OCI-LY7 (cell line): ENCODE results near the gene PSMG2. TPM values are rescaled to one million over a fixed set of nuclear protein-coding genes. Genes with fewer than 3 reads are reported as not detected.

Experiments used
- BruUV-seq: library from RNA; stranded (reverse); fragments of 400-500 nt; replicated peaks from 2 replicates; lab custom pipeline; 2021; lab: Mats Ljungman, UMichigan
- CTCF ChIA-PET: fragments of 300-600 bp; sonication (Branson Sonifier 250); formaldehyde crosslinking; loops from one replicate; lab custom pipeline; 2022; ENCODE audit warnings: antibody characterized with exemption; ENCODE audit not compliant: unreplicated experiment; lab: Charles Lee
- POLR2A ChIA-PET: fragments of 300-600 bp; sonication (Branson Sonifier 250); formaldehyde crosslinking; loops from one replicate; lab custom pipeline; 2022; ENCODE audit warnings: antibody characterized with exemption; lab: Charles Lee
- DNase-seq: peaks from one replicate; pipeline ENCODE4 v3.0.0-alpha.2; 2015; ENCODE audit warnings: low spot score
- H2AFZ ChIP-seq: fragments of 200-600 bp; sonication (generic), shearing (Covaris generic); 2 replicates; pipeline ENCODE4 v1.6.1; 2014; ENCODE audit warnings: mild to moderate bottlenecking, antibody characterized with exemption, low read length, moderate library complexity
- H3K27ac ChIP-seq: fragments of 200-600 bp; sonication (generic); 2 replicates; pipeline ENCODE4 v1.5.1; 2014; ENCODE audit warnings: mixed run types, low read depth, mild to moderate bottlenecking, moderate library complexity, low read length, inconsistent platforms; ENCODE audit not compliant: poor library complexity, severe bottlenecking
- H3K36me3 ChIP-seq: fragments of 200-600 bp; sonication (generic); 2 replicates; pipeline ENCODE4 v1.6.1; 2014; ENCODE audit warnings: mild to moderate bottlenecking, antibody characterized with exemption, low read length, moderate library complexity, mixed read lengths; ENCODE audit not compliant: insufficient read depth
- H3K4me1 ChIP-seq: fragments of 200-600 bp; sonication (generic); 2 replicates; pipeline ENCODE4 v1.5.1; 2014; ENCODE audit warnings: mild to moderate bottlenecking, low read length; ENCODE audit not compliant: insufficient read depth, poor library complexity, severe bottlenecking
- H3K4me2 ChIP-seq: fragments of 200-600 bp; sonication (generic); 2 replicates; pipeline ENCODE4 v1.6.1; 2014; ENCODE audit warnings: mild to moderate bottlenecking, low read length
- H3K4me3 ChIP-seq: fragments of 200-600 bp; sonication (generic); 2 replicates; pipeline ENCODE4 v1.5.1; 2014; ENCODE audit warnings: mild to moderate bottlenecking, low read depth, low read length; ENCODE audit not compliant: poor library complexity, severe bottlenecking
- H3K79me2 ChIP-seq: fragments of 200-600 bp; sonication (generic); 2 replicates; pipeline ENCODE4 v1.6.1; 2016; ENCODE audit warnings: low read depth, mild to moderate bottlenecking, low read length, moderate library complexity, mixed read lengths; ENCODE audit not compliant: insufficient read depth
- H3K9me2 ChIP-seq: fragments of 200-600 bp; sonication (generic); 2 replicates; pipeline ENCODE4 v1.6.1; 2016; ENCODE audit warnings: mild to moderate bottlenecking, low read length, mixed read lengths; ENCODE audit not compliant: insufficient read depth
- H3K9me3 ChIP-seq: fragments of 200-600 bp; sonication (generic); 2 replicates; pipeline ENCODE4 v1.6.1; 2014; ENCODE audit warnings: mild to moderate bottlenecking, mixed run types, low read length, mixed read lengths
- H4K20me1 ChIP-seq: fragments of 200-600 bp; sonication (generic); 2 replicates; pipeline ENCODE4 v1.6.1; 2014; ENCODE audit warnings: mild to moderate bottlenecking, antibody characterized with exemption, low read length, moderate library complexity, mixed read lengths; ENCODE audit not compliant: insufficient read depth
- CTCF ChIP-seq: fragments of 200-600 bp; sonication (generic); conservative IDR thresholded peaks from 2 replicates; pipeline ENCODE4 v1.5.1; 2014; ENCODE audit warnings: mild to moderate bottlenecking, antibody characterized with exemption, low read length, moderate library complexity, mixed read lengths
- EZH2phosphoT487 ChIP-seq: fragments of 200-600 bp; sonication (generic); IDR thresholded peaks from 2 replicates; pipeline ENCODE4 v1.6.1; 2018; ENCODE audit warnings: low read depth, borderline replicate concordance, mild to moderate bottlenecking, mixed run types, antibody characterized with exemption, low read length, moderate library complexity, mixed read lengths
- intact Hi-C: fragments of 100-400 bp; cut with micrococcal nuclease; formaldehyde crosslinking; loops from one replicate; pipeline ENCODE4 v1.10.0; 2022; ENCODE audit not compliant: unreplicated experiment
- total RNA-seq, 2 experiments: library from RNA; depleted of rRNA in 1 of 2; stranded (reverse); fragments of >200 nt in 1 of 2; shearing (Covaris generic) in 1 of 2; gene quantifications; 2 replicates each; pipeline ENCODE4 v1.2.3, GENCODE V29; 2014 to 2022

The PSMG2 gene
- total RNA-seq, 2 experiments from 2014 or later, result 69.2 to 98.8 TPM

GRCh38 chr18:12750076-12750714, 47.4 kb downstream of the PSMG2 start:
- peaks cover 40% of the 10 kb centered on the region for H3K4me1 ChIP-seq
- H3K4me2 ChIP-seq, result peak overlapping the region; percentile 64
- no peaks in the 10 kb centered on the region for H4K20me1 ChIP-seq
- no peaks in the 10 kb centered on the region for H3K9me3 ChIP-seq
- H2AFZ ChIP-seq, result peak overlapping the region; percentile 22; the same call in 1 of the 2 replicates
- H3K9me2 ChIP-seq, result no peaks in the 10 kb centered on the region
- CTCF ChIA-PET, result interaction anchor here (0.9 kb wide), 1 partner anchor 134 kb away, joined by 3 read pairs; the partner anchor contains the start of gene PTPN2
- H3K4me3 ChIP-seq, result peak overlapping the region; percentile 15
- POLR2A ChIA-PET, result interaction anchor here (0.7 to 1.5 kb wide), 10 partner anchors 12 to 257 kb away, joined by 3 to 6 read pairs (median 4); partner anchors contain the start of gene PTPN2
- peak; percentile 95 for DNase-seq
- no TSS peak for BruUV-seq
- no peaks in the 10 kb centered on the region for H3K36me3 ChIP-seq
- H3K79me2 ChIP-seq, result no peaks in the 10 kb centered on the region
- H3K27ac ChIP-seq, result peak overlapping the region; percentile 62
- no peak for TF ChIP-seq CTCF
- TF ChIP-seq EZH2phosphoT487, result no peak
- intact Hi-C loops, result loop anchor here (1.0 to 5.0 kb wide), 3 partner anchors 87 to 111 kb away; no protein-coding TSS in a partner anchor

- Histone ChIP-seq H3K9me3 (no peaks in the 10 kb centered on the region), H3K9me2 (no peaks in the 10 kb centered on the region), H3K4me1 (peaks cover 33% of the 10 kb centered on the region), H4K20me1 (no peaks in the 10 kb centered on the region), H3K79me2 (no peaks in the 10 kb centered on the region), H3K36me3 (no peaks in the 10 kb centered on the region), H3K4me3 (no peak overlapping the region), H2AFZ (peak overlapping the region; percentile 22; the same call in 1 of the 2 replicates), H3K27ac (peak overlapping the region; percentile 62), H3K4me2 (peak overlapping the region; percentile 64)
- intact Hi-C loops, result loop anchor here (1.0 to 5.0 kb wide), 3 partner anchors 86 to 110 kb away; no protein-coding TSS in a partner anchor
- no TSS peak for BruUV-seq
- ChIA-PET POLR2A (interaction anchor here (0.5 to 1.5 kb wide), 5 partner anchors 11 to 193 kb away, joined by 3 to 7 read pairs (median 4); no protein-coding TSS in a partner anchor), CTCF (interaction anchor here (0.5 kb wide), 1 partner anchor 301 kb away, joined by 3 read pairs; no protein-coding TSS in a partner anchor)
- no peak for DNase-seq
- TF ChIP-seq EZH2phosphoT487 (no peak), CTCF (no peak)
Measured at GRCh38 chr18:12750715-12751502, 48.1 kb downstream of the PSMG2 start.
